ENCODE data around the gene SPEM2. TPM values are rescaled to one million over a fixed set of nuclear protein-coding genes. Genes with fewer than 3 reads are reported as not detected.
A peak's percentile ranks its signal among the peaks of the same experiment; 100 is the strongest.

SPEM2 gene
- total RNA-seq (2014; rRNA removed) (not detected in 2 replicates), Bru-seq, nascent RNA (not detected), BruChase-seq, experiment 1, labeled RNA remaining after a 6-hour chase (not detected), BruChase-seq, experiment 2, labeled RNA remaining after a 2-hour chase (not detected)
- long read RNA-seq, result 0 reads

DNA sequence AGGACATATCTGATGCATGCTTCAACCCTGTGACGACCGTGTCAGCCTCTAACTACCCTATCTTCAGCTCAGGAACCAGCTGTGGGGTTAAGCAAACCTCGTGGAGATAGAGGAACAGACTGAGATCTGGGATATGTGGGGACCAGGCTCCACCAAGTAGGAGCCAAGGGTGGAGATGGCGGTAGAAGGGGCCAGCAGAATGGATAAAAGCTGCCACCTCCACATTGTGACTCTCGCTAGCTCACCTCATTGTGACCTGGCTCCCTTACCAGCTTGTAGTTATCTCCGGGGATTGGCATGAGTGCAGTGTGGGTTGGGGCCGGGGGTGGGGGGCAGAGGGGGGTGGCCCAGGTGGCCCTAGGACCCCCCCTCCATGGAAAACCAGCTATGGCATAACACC lies at the start of gene SPEM2:
Gene SPEM2, plus strand, starts transcription at position 301 of the 400 bp plus-strand sequence. Its CDS starts 73 bp downstream, at position 374.
- H3K36me3 ChIP-seq (ENCODE audit: low read depth, low read length), result no peaks in the 10 kb centered on the region
- no peaks in the 10 kb centered on the region for H3K27me3 ChIP-seq (ENCODE audit: low read length)
- H3K9me2 ChIP-seq (replicated peaks; ENCODE audit: low read length), result no peaks in the 10 kb centered on the region
- no peaks in the 10 kb centered on the region for H4K20me1 ChIP-seq (ENCODE audit: low read length)
- no peaks in the 10 kb centered on the region for H3F3A ChIP-seq (ENCODE audit: low read length, unreplicated experiment)
- DNase-seq (no peak), ATAC-seq (no peak)
- intact Hi-C loops (cut with micrococcal nuclease), result no loop called here
- no peak within 1 kb of the TSS for H3K4me2 ChIP-seq (ENCODE audit: low read length)
- ChIA-PET CTCF (no interaction called here), POLR2A (ENCODE audit: unreplicated experiment) (no interaction called here)
- no peak within 1 kb of the TSS for H3K27ac ChIP-seq (ENCODE audit: low read length)
- H3K9me3 ChIP-seq (ENCODE audit: low read length), result no peaks in the 10 kb centered on the region
- no peak within 1 kb of the TSS for H3K4me3 ChIP-seq (ENCODE audit: low read length)
- H3K4me1 ChIP-seq (ENCODE audit: insufficient read depth, low read length), result no peaks in the 10 kb centered on the region
- no peak for TF ChIP-seq EZH2phosphoT487 (IDR thresholded peaks at IDR 0.05; ENCODE audit: borderline replicate concordance, low read length)
- TF ChIP-seq, protein P1, sequence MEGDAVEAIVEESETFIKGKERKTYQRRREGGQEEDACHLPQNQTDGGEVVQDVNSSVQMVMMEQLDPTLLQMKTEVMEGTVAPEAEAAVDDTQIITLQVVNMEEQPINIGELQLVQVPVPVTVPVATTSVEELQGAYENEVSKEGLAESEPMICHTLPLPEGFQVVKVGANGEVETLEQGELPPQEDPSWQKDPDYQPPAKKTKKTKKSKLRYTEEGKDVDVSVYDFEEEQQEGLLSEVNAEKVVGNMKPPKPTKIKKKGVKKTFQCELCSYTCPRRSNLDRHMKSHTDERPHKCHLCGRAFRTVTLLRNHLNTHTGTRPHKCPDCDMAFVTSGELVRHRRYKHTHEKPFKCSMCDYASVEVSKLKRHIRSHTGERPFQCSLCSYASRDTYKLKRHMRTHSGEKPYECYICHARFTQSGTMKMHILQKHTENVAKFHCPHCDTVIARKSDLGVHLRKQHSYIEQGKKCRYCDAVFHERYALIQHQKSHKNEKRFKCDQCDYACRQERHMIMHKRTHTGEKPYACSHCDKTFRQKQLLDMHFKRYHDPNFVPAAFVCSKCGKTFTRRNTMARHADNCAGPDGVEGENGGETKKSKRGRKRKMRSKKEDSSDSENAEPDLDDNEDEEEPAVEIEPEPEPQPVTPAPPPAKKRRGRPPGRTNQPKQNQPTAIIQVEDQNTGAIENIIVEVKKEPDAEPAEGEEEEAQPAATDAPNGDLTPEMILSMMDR (conservative IDR thresholded peaks at IDR 0.05; ENCODE audit: low read depth, low read length), result no peak
- no TSS peak for BruUV-seq (replicated peaks)
- no peaks in the 10 kb centered on the region for H3K79me2 ChIP-seq (ENCODE audit: low read length)
- H3K9ac ChIP-seq (ENCODE audit: low read length), result no peak within 1 kb of the TSS
- H2AFZ ChIP-seq (ENCODE audit: low read length), result no peak within 1 kb of the TSS

DNA sequence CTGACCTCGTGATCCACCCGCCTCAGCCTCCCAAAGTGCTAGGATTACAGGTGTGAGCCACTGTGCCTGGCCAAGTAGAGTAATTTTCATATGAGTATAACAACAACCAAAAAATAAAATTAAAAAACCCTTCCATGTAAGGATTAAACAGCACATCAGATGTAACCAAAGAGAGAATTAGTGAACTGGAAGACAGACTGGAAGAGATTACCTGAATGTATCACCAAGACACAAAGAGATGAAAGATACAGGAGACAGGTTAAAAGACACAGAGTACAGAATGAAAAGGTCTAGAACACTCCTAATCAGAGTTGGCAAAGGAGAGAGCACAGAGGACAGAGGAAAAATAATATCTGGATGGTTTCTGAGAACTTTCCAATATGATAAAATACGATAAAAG lies 46.3 kb upstream of the SPEM2 start:
- no peaks in the 10 kb centered on the region for H3K9me3 ChIP-seq (ENCODE audit: low read length)
- no peaks in the 10 kb centered on the region for H3F3A ChIP-seq (ENCODE audit: low read length, unreplicated experiment)
- no peaks in the 10 kb centered on the region for H3K27me3 ChIP-seq (ENCODE audit: low read length)
- ATAC-seq, result no peak
- CTCF ChIA-PET, result no interaction called here
- no peak for TF ChIP-seq EZH2 (IDR thresholded peaks at IDR 0.05; ENCODE audit: low read length, unreplicated experiment)
- TF ChIP-seq, protein P1 (conservative IDR thresholded peaks at IDR 0.05; ENCODE audit: low read depth, low read length), result no peak
- no peak for TF ChIP-seq EZH2phosphoT487 (IDR thresholded peaks at IDR 0.05; ENCODE audit: borderline replicate concordance, low read length)
- no peak overlapping the region for H3K9ac ChIP-seq (ENCODE audit: low read length)
- H3K27ac ChIP-seq (ENCODE audit: low read length), result no peak overlapping the region
- H3K4me3 ChIP-seq (ENCODE audit: low read length), result no peak overlapping the region
- no TSS peak for BruUV-seq (replicated peaks)
- H2AFZ ChIP-seq (ENCODE audit: low read length), result no peak overlapping the region
- H3K79me2 ChIP-seq (ENCODE audit: low read length), result peaks cover 4% of the 10 kb centered on the region; the same call in 1 of the 2 replicates
- H3K9me2 ChIP-seq (replicated peaks; ENCODE audit: low read length), result no peaks in the 10 kb centered on the region
- H4K20me1 ChIP-seq (ENCODE audit: low read length), result no peaks in the 10 kb centered on the region
- peaks cover 6% of the 10 kb centered on the region; the same call in 1 of the 2 replicates for H3K4me1 ChIP-seq (ENCODE audit: insufficient read depth, low read length)
- DNase-seq, result no peak
- H3K36me3 ChIP-seq (ENCODE audit: low read depth, low read length), result no peaks in the 10 kb centered on the region
- no peak overlapping the region for H3K4me2 ChIP-seq (ENCODE audit: low read length)
- intact Hi-C loops (cut with micrococcal nuclease), result no loop called here
- POLR2A ChIA-PET (ENCODE audit: unreplicated experiment), result no interaction called here

DNA sequence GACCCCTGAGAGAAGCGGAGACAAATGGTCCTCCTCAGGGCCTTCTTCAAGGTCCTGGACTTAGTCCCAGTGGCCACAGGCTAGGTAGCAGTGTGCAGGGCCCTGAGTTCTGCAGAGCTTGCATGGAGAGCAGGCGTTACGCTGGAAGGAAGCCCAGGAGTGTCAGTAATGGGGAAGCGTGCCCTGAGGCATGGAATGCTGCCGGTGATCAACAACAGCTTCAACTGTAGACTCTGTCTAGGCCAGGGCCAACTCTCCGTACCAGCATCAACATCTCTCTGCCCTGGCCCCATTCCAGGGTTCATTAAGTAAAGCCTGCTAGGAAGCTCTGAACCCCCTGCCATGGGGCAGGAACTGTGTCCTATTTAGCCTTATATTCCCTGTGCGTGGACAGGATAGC lies 45.1 kb upstream of the SPEM2 start:
- Histone ChIP-seq H3K9ac (ENCODE audit: low read length) (peak overlapping the region; percentile 73), H3K4me1 (ENCODE audit: insufficient read depth, low read length) (peaks cover 6% of the 10 kb centered on the region; the same call in 1 of the 2 replicates), H3K79me2 (ENCODE audit: low read length) (peaks cover 4% of the 10 kb centered on the region; the same call in 1 of the 2 replicates), H3K36me3 (ENCODE audit: low read depth, low read length) (no peaks in the 10 kb centered on the region), H3K9me3 (ENCODE audit: low read length) (no peaks in the 10 kb centered on the region), H3K27ac (ENCODE audit: low read length) (no peak overlapping the region), H4K20me1 (ENCODE audit: low read length) (no peaks in the 10 kb centered on the region), H2AFZ (ENCODE audit: low read length) (peak overlapping the region; percentile 86), H3K27me3 (ENCODE audit: low read length) (no peaks in the 10 kb centered on the region), H3K9me2 (replicated peaks; ENCODE audit: low read length) (no peaks in the 10 kb centered on the region), H3K4me3 (ENCODE audit: low read length) (peak overlapping the region; percentile 87), H3F3A (ENCODE audit: low read length, unreplicated experiment) (no peaks in the 10 kb centered on the region), H3K4me2 (ENCODE audit: low read length) (peak overlapping the region; percentile 95)
- DNase-seq (peak; percentile 11), ATAC-seq (no peak)
- BruUV-seq (replicated peaks), result no TSS peak
- CTCF ChIA-PET, result no interaction called here
- TF ChIP-seq EZH2phosphoT487 (IDR thresholded peaks at IDR 0.05; ENCODE audit: borderline replicate concordance, low read length) (no peak), EZH2 (IDR thresholded peaks at IDR 0.05; ENCODE audit: low read length, unreplicated experiment) (no peak)
- TF ChIP-seq, protein P1 (conservative IDR thresholded peaks at IDR 0.05; ENCODE audit: low read depth, low read length), result no peak
- intact Hi-C loops (cut with micrococcal nuclease), result no loop called here
- POLR2A ChIA-PET (ENCODE audit: unreplicated experiment), result no interaction called here
